ENCODE measurements around the gene MAPK10.

GRCh38 chr4:86354390-86354789, 5.5 kb downstream of the MAPK10 start:
- TF ChIP-seq POLR2AphosphoS5 (IDR thresholded peaks at IDR 0.05; ENCODE audit: borderline replicate concordance, low read depth, low read length) (no peak), EZH2 (IDR thresholded peaks at IDR 0.05) (no peak)

All from SK-N-MC (cell line).